Osteoblast (primary cell): ENCODE measurements around the gene KIAA1755. TPM values are rescaled to one million over a fixed set of nuclear protein-coding genes. Genes with fewer than 3 reads are reported as not detected.
A peak's percentile ranks its signal among the peaks of the same experiment; 100 is the strongest.

Experiments
- DNase-seq: peaks from one replicate; pipeline ENCODE4 v3.0.0; 2011; ENCODE audit warnings: low spot score, mixed read lengths; ENCODE audit not compliant: insufficient read length; ENCODE audit errors: missing footprints
- H2AFZ ChIP-seq: 2 replicates; pipeline ENCODE4 v1.6.0; 2011; ENCODE audit warnings: mild to moderate bottlenecking, low read length
- H3K27ac ChIP-seq: 2 replicates; pipeline ENCODE4 v1.5.1; 2011; ENCODE audit warnings: mild to moderate bottlenecking, low read depth, low read length, moderate library complexity
- H3K27me3 ChIP-seq: 2 replicates; pipeline ENCODE4 v1.6.0; 2012; ENCODE audit warnings: mild to moderate bottlenecking, control low read depth, inconsistent platforms, low read length, moderate library complexity; ENCODE audit not compliant: insufficient read depth
- H3K36me3 ChIP-seq: 2 replicates; pipeline ENCODE4 v1.5.1; 2011; ENCODE audit warnings: mild to moderate bottlenecking, low read length, control low read depth, moderate library complexity; ENCODE audit not compliant: insufficient read depth
- H3K4me1 ChIP-seq: 2 replicates; pipeline ENCODE4 v1.5.1; 2011; ENCODE audit warnings: mild to moderate bottlenecking, low read length, control low read depth, moderate library complexity; ENCODE audit not compliant: insufficient read depth
- H3K4me2 ChIP-seq: 2 replicates; pipeline ENCODE4 v1.6.0; 2011; ENCODE audit warnings: mild to moderate bottlenecking, low read length; ENCODE audit not compliant: insufficient read depth
- H3K4me3 ChIP-seq: fragments of 200-600 bp; sonication (generic); 3 replicates; pipeline ENCODE4 v1.5.1; 2012; ENCODE audit warnings: mild to moderate bottlenecking, low read length, inconsistent platforms; ENCODE audit not compliant: insufficient read depth
- H3K79me2 ChIP-seq: 2 replicates; pipeline ENCODE4 v1.6.0; 2012; ENCODE audit warnings: mild to moderate bottlenecking, low read length, control low read depth, inconsistent platforms; ENCODE audit not compliant: insufficient read depth
- H3K9me3 ChIP-seq: 2 replicates; pipeline ENCODE4 v1.5.1; 2011; ENCODE audit warnings: low read depth, low read length, control low read depth
- H4K20me1 ChIP-seq: 2 replicates; pipeline ENCODE4 v1.6.0; 2012; ENCODE audit warnings: mild to moderate bottlenecking, low read length, control low read depth; ENCODE audit not compliant: insufficient read depth
- total RNA-seq: library from RNA; depleted of rRNA; stranded (reverse); fragments of >200 nt; gene quantifications from 2 replicates; pipeline ENCODE4 v1.2.3, GENCODE V29; 2012
- TF ChIP-seq, protein P1 (sequence below): IDR thresholded peaks from 2 replicates; pipeline ENCODE4 v1.5.1; 2011; ENCODE audit warnings: mild to moderate bottlenecking, low read depth, low read length, moderate library complexity; ENCODE audit errors: extremely low read depth

KIAA1755 gene
- total RNA-seq, 1 donor = 2.5 TPM

DNA sequence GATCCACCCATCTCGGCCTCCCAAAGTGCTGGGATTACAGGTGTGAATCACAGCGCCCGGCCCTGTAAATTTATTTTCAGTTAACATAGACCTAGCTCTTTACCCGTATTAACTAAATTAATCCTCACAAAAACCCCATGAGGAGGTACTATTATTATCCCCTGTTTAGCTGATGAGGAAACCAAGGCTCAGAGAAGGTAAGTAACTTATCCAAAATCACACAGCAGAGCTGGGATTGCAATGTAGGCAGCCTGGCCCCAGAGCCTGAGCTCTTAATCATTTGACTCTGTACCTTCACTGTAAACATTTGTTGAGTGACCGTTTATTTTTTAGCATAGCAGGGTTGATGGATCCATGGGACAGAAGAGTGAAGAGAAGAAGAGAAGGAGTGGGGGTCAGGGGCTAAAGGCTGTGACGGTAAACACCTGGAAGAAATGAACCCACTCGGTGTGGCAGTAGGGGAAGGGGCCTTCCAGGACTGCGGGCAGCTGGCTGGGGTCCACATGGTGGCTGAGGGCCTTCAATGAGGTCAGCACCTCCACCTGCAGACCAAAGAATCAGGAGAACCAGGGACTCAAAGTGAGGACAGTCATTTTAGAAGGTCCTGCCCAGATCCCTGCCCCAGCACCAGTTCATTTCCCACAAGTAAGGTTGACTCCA lies 35.2 kb downstream of the KIAA1755 start:
- Histone ChIP-seq H3K27me3 (no peaks in the 10 kb centered on the region), H4K20me1 (no peaks in the 10 kb centered on the region), H3K4me1 (peaks cover 6% of the 10 kb centered on the region), H3K27ac (no peak overlapping the region), H3K4me2 (no peak overlapping the region), H3K9me3 (no peaks in the 10 kb centered on the region), H3K79me2 (no peaks in the 10 kb centered on the region), H2AFZ (no peak overlapping the region), H3K36me3 (peaks cover 6% of the 10 kb centered on the region), H3K4me3 (no peak overlapping the region)
- TF ChIP-seq, protein P1, sequence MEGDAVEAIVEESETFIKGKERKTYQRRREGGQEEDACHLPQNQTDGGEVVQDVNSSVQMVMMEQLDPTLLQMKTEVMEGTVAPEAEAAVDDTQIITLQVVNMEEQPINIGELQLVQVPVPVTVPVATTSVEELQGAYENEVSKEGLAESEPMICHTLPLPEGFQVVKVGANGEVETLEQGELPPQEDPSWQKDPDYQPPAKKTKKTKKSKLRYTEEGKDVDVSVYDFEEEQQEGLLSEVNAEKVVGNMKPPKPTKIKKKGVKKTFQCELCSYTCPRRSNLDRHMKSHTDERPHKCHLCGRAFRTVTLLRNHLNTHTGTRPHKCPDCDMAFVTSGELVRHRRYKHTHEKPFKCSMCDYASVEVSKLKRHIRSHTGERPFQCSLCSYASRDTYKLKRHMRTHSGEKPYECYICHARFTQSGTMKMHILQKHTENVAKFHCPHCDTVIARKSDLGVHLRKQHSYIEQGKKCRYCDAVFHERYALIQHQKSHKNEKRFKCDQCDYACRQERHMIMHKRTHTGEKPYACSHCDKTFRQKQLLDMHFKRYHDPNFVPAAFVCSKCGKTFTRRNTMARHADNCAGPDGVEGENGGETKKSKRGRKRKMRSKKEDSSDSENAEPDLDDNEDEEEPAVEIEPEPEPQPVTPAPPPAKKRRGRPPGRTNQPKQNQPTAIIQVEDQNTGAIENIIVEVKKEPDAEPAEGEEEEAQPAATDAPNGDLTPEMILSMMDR = no peak
- no peak for DNase-seq

DNA sequence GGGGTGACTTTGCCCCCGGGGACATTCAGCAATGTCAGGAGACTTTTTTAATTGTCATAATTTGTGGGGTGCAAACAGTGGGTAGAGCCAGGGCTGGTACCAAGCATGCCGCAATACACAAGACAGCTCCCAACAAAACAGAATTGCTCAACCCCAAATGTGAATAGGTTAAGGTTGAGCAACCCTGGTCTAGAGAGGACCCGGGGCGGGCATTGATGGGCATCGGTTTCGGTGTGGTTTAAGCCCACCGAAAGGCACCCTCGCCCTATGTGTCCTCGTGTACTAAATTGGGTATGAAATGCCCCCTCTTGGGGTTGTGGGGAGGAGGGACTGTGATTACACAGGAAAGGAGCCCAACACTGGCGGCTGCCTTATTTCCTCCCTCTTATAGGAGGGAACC lies 36.0 kb downstream of the KIAA1755 start:
- H3K4me3 ChIP-seq = no peak overlapping the region
- no peaks in the 10 kb centered on the region for H4K20me1 ChIP-seq
- H3K36me3 ChIP-seq = peaks cover 6% of the 10 kb centered on the region
- H3K79me2 ChIP-seq = no peaks in the 10 kb centered on the region
- no peak for DNase-seq
- H2AFZ ChIP-seq = no peak overlapping the region
- no peak overlapping the region for H3K27ac ChIP-seq
- no peak overlapping the region for H3K4me2 ChIP-seq
- peaks cover 6% of the 10 kb centered on the region for H3K4me1 ChIP-seq
- no peaks in the 10 kb centered on the region for H3K27me3 ChIP-seq
- TF ChIP-seq, protein P1 = no peak
- H3K9me3 ChIP-seq = no peaks in the 10 kb centered on the region

DNA sequence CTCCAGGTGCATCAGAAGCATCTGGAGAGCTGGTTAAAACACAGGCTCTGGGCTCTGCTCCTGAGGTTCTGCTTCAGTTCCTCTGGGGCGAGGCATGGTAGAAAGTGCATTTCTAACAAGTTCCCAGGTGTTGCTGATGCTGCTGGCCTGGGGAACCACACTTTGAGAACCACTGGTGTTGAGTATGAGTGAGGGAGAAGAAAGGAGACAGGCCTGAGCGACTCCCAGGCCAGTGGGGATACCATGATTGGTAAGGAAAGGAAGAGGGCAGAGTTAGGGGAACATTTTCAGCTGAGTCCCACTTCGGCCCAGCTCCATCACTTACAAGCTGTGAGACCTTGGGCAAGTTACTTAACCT lies 36.8 kb downstream of the KIAA1755 start:
- TF ChIP-seq, protein P1 = no peak
- Histone ChIP-seq H3K36me3 (peaks cover 6% of the 10 kb centered on the region), H2AFZ (no peak overlapping the region), H3K27me3 (no peaks in the 10 kb centered on the region), H3K4me1 (peaks cover 11% of the 10 kb centered on the region), H3K79me2 (no peaks in the 10 kb centered on the region), H3K4me2 (no peak overlapping the region), H3K27ac (no peak overlapping the region), H4K20me1 (no peaks in the 10 kb centered on the region), H3K9me3 (no peaks in the 10 kb centered on the region), H3K4me3 (no peak overlapping the region)
- DNase-seq = peak; percentile 57

DNA sequence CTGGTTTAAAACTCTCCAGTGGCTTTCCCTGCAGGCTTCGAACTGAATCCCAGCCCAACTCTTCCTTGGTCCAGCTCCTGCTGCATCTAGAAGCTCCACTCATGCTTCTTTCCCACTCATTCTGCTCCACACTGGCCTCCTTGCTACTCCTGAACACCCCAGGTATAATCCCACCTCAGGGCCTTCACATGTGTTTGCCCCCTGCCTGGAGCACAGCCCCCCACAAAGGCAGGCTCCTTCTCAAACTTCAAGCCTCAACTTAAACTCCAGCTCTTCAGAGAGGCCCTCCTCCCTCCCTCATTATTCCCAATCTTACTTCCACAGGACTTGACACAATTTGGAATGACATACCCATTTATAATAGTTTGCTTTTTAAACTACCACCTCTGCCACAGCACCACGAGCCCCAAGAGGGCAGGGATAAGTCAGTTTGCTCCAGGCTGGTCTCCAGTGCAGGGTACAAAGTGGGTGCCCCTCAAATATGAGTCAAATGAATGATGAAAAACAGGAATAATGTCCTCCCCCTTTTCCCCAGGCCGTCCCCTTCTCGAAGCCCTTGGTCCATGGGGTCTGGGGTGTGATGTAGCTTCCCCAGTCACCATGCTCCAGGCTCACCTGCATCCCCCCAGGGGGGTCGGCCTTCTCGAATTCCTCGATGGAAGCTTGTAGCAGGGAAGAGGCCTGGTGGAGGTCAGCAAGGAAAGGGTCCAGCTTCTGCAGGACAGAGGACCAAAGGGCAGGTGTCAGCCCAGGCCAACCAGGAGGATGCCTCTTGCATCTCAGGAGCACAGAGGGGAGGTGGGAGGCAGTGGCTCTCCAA lies 37.4 kb downstream of the KIAA1755 start:
- Histone ChIP-seq H3K79me2 (no peaks in the 10 kb centered on the region), H3K4me2 (no peak overlapping the region), H3K4me3 (no peak overlapping the region), H3K9me3 (no peaks in the 10 kb centered on the region), H3K27ac (no peak overlapping the region), H2AFZ (no peak overlapping the region), H4K20me1 (no peaks in the 10 kb centered on the region), H3K4me1 (peaks cover 17% of the 10 kb centered on the region), H3K27me3 (no peaks in the 10 kb centered on the region), H3K36me3 (peaks cover under 1% of the 10 kb centered on the region)
- TF ChIP-seq, protein P1 = no peak
- DNase-seq = peak; percentile 53
